ENCODE data around the gene RNF112. TPM values are rescaled to one million over a fixed set of nuclear protein-coding genes. Genes with fewer than 3 reads are reported as not detected.

Gene RNF112
- total and polyA plus RNA-seq, 2 of the 8 experiments (the other 6 are each of a cell fraction or from before 2014, with no cell fraction given): 1.1 to 2.2 TPM

DNA sequence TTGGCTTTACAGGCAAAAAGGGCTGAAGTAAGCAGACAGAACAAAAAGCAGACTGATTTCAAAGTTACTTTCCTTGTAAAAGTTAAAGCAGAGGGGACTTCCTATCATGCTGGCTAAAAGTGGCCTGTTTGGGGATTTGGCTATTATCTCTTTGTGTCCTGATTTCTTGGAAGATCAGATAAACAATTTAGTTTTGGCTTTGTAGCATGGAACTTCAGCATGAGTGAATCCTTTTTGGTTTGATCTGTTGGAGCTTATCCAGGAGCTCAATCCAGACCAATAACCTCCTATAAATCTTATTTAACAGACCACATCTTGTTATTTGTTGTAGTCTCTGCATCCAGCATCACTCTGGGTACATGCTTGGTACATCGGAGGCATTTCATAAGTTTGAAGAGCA lies 8.9 kb upstream of the RNF112 start:
- H3K4me3 ChIP-seq (ENCODE audit: extremely low read depth in 1 of 4, insufficient read depth in 2 of 4, low read depth in 3 of 4, low read length in 4 of 4): no peak overlapping the region
- no peak overlapping the region for H2BK15ac ChIP-seq (ENCODE audit: low read length)
- no peak overlapping the region for H4K5ac ChIP-seq (ENCODE audit: insufficient read length, low read depth, low read length)
- no peak overlapping the region for H3K27ac ChIP-seq (ENCODE audit: low read depth, low read length)
- H3K23ac ChIP-seq (ENCODE audit: insufficient read length): no peak overlapping the region
- no peak overlapping the region for H2BK12ac ChIP-seq (ENCODE audit: low read depth, low read length)
- H4K20me1 ChIP-seq (replicated peaks in 1 of 2; ENCODE audit: control insufficient read depth in 1 of 2, insufficient read depth in 2 of 2, low read length in 2 of 2): peaks cover 0 to 1% of the 10 kb centered on the region in 2 experiments
- no peak overlapping the region for H3K4ac ChIP-seq (replicated peaks; ENCODE audit: insufficient read length, low read depth, low read length)
- DNase-seq (ENCODE audit: low read depth in 1 of 2, low spot score in 2 of 2): no peak
- no peaks in the 10 kb centered on the region for H3K79me1 ChIP-seq (ENCODE audit: low read depth, low read length)
- peaks cover 7% of the 10 kb centered on the region; the same call in 1 of the 2 replicates for H3K23me2 ChIP-seq (ENCODE audit: low read depth, low read length)
- H3K36me3 ChIP-seq (ENCODE audit: control insufficient read depth in 2 of 4, insufficient read depth in 4 of 4, low read length in 3 of 4): no peaks in the 10 kb centered on the region
- H3K14ac ChIP-seq (ENCODE audit: insufficient read length): no peak overlapping the region
- no peaks in the 10 kb centered on the region for H3K27me3 ChIP-seq (replicated peaks in 1 of 4; ENCODE audit: control insufficient read depth in 3 of 4, extremely low read depth in 1 of 4, insufficient read depth in 3 of 4, low read length in 3 of 4)
- no peak overlapping the region for H2BK20ac ChIP-seq (ENCODE audit: low read length)
- H2BK5ac ChIP-seq (ENCODE audit: low read depth, low read length): no peak overlapping the region
- H3K4me2 ChIP-seq (ENCODE audit: insufficient read depth in 1 of 2, low read depth in 2 of 2, low read length in 2 of 2): no peak overlapping the region
- no peak overlapping the region for H2AFZ ChIP-seq (ENCODE audit: low read length)
- no peak overlapping the region for H2BK120ac ChIP-seq (replicated peaks; ENCODE audit: low read depth, low read length)
- no peak for FAIRE-seq
- no peak overlapping the region for H2AK5ac ChIP-seq (ENCODE audit: low read depth, low read length)
- ChIA-PET CTCF (ENCODE audit: partially characterized antibody) (interaction anchor here (0.7 to 2.2 kb wide), 6 partner anchors 11 to 360 kb away, joined by 3 to 6 read pairs (median 4); partner anchors contain the start of gene B9D1), POLR2A (ENCODE audit: partially characterized antibody) (interaction anchor here (0.5 to 1.7 kb wide), 3 partner anchors 10 to 67 kb away, joined by 3 to 4 read pairs (median 3); no protein-coding TSS in a partner anchor)
- no peak overlapping the region for H3K18ac ChIP-seq (ENCODE audit: extremely low read depth, low read length)
- peaks cover 2 to 9% (median 5%) of the 10 kb centered on the region in 4 experiments; a peak in 6 of 7 replicates for H3K4me1 ChIP-seq (replicated peaks in 1 of 4; ENCODE audit: control insufficient read depth in 3 of 4, insufficient read depth in 4 of 4, low read length in 3 of 4)
- no peak overlapping the region for H3K56ac ChIP-seq (replicated peaks; ENCODE audit: insufficient read length, low read depth, low read length)
- 100% methylated on average over 1 of the region's 1 CpG; no CpG with 5 or more reads in 1 of the 2 experiments for WGBS, 2 experiments (ENCODE audit: extremely low coverage in 1 of 2, insufficient coverage in 1 of 2, insufficient read length in 1 of 2, insufficient replicate concordance in 2 of 2, low coverage in 1 of 2, low lambda C conversion rate in 2 of 2, missing lambda C conversion rate in 1 of 2)
- no peak overlapping the region for H4K8ac ChIP-seq (ENCODE audit: extremely low read depth, insufficient read depth, low read length)
- H3K9me3 ChIP-seq (ENCODE audit: insufficient read depth in 2 of 2, low read depth in 1 of 2, low read length in 1 of 2): no peaks in the 10 kb centered on the region
- no peak overlapping the region for H3K9ac ChIP-seq (replicated peaks in 1 of 4; ENCODE audit: extremely low read depth in 1 of 4, low read depth in 3 of 4, low read length in 3 of 4)
- no peaks in the 10 kb centered on the region for H3K79me2 ChIP-seq (ENCODE audit: control insufficient read depth in 1 of 2, insufficient read depth in 2 of 2, low read length in 2 of 2)
- no peak overlapping the region for H4K91ac ChIP-seq (replicated peaks; ENCODE audit: insufficient read length, low read length)
- TF ChIP-seq SP2 (IDR thresholded peaks at IDR 0.05; ENCODE audit: low read length) (no peak), SAP30 (IDR thresholded peaks at IDR 0.05; ENCODE audit: insufficient read depth, insufficient replicate concordance, low read length) (no peak), CREB1 (IDR thresholded peaks at IDR 0.05) (no peak), RXRA (IDR thresholded peaks at IDR 0.05; ENCODE audit: insufficient read depth, low read depth, low read length) (no peak), RNF2 (IDR thresholded peaks at IDR 0.05; ENCODE audit: borderline replicate concordance, low read depth, low read length, missing control alignments, poor library complexity, severe bottlenecking) (no peak), E2F6 (IDR thresholded peaks at IDR 0.05) (no peak), EP300 (IDR thresholded peaks at IDR 0.05; ENCODE audit: borderline replicate concordance in 1 of 2, low read depth in 2 of 2, low read length in 2 of 2) (no peak), SP1 (IDR thresholded peaks at IDR 0.05; ENCODE audit: low read depth, low read length) (no peak), USF2 (IDR thresholded peaks at IDR 0.05; ENCODE audit: low read length) (no peak), ATF3 (IDR thresholded peaks at IDR 0.05; ENCODE audit: insufficient read depth, low read depth, low read length) (no peak), PHF8 (conservative IDR thresholded peaks at IDR 0.05; ENCODE audit: low read depth, low read length) (no peak)

Measured in H1 (cell line).